Bronchial epithelial cell (primary cell): ENCODE data around the gene C16orf92. TPM values are rescaled to one million over a fixed set of nuclear protein-coding genes. Genes with fewer than 3 reads are reported as not detected.
"Not testable (repeated sequence)": the region's sequence is repeated elsewhere in the genome, so short reads cannot be mapped to it uniquely, and the experiment has no call there.

Source experiments
- DNase-seq: peaks from one replicate; pipeline ENCODE4 v3.0.0-alpha.2; 2010; ENCODE audit warnings: low read depth
- FAIRE-seq: peaks from 2 replicates; lab custom pipeline; 2011; peaks lifted over from hg19 to GRCh38; lab: Jason Lieb, UNC
- H3K27me3 ChIP-seq: 2 replicates; pipeline ENCODE4 v1.5.1; 2011; ENCODE audit warnings: low read length; ENCODE audit not compliant: control insufficient read depth, insufficient read depth
- H3K36me3 ChIP-seq: 2 replicates; pipeline ENCODE4 v1.5.1; 2011; ENCODE audit warnings: low read length; ENCODE audit not compliant: control insufficient read depth, insufficient read depth
- H3K4me3 ChIP-seq: 2 replicates; pipeline ENCODE4 v1.5.1; 2011; ENCODE audit warnings: mild to moderate bottlenecking, low read depth, low read length, control low read depth
- total RNA-seq: library from RNA; depleted of rRNA; stranded (reverse); fragments of >200 nt; gene quantifications from 2 replicates; pipeline ENCODE4 v1.2.1, GENCODE V29; 2014
- TF ChIP-seq, protein P1 (sequence below): IDR thresholded peaks from 2 replicates; pipeline ENCODE4 v1.5.1; 2011; ENCODE audit warnings: mild to moderate bottlenecking, moderate library complexity, low read length, control low read depth, inconsistent platforms; ENCODE audit not compliant: insufficient read depth, severe bottlenecking

Gene C16orf92
- total RNA-seq, 1 donor from 2014 or later: not detected

DNA sequence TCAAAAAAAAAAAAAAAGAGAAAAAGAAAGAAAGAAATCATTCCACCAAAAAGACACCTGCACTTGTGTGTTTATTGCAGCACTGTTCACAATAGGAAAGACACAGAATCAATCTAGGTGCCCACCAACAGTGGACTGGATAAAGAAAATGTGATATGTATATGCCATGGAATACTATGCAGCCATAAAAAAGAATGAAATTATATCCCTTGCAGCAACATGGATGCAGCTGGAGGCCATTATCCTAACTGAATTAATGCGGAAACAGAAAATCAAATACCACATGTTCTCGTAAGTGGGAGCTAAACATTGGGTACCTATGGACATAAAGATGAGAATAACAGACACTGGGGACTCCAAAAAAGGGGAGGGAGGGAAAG is 5.7 kb upstream of the C16orf92 start:
- FAIRE-seq (no peak), DNase-seq (no peak)
- no peaks in the 10 kb centered on the region for H3K36me3 ChIP-seq
- no peaks in the 10 kb centered on the region for H3K27me3 ChIP-seq
- TF ChIP-seq, protein P1, sequence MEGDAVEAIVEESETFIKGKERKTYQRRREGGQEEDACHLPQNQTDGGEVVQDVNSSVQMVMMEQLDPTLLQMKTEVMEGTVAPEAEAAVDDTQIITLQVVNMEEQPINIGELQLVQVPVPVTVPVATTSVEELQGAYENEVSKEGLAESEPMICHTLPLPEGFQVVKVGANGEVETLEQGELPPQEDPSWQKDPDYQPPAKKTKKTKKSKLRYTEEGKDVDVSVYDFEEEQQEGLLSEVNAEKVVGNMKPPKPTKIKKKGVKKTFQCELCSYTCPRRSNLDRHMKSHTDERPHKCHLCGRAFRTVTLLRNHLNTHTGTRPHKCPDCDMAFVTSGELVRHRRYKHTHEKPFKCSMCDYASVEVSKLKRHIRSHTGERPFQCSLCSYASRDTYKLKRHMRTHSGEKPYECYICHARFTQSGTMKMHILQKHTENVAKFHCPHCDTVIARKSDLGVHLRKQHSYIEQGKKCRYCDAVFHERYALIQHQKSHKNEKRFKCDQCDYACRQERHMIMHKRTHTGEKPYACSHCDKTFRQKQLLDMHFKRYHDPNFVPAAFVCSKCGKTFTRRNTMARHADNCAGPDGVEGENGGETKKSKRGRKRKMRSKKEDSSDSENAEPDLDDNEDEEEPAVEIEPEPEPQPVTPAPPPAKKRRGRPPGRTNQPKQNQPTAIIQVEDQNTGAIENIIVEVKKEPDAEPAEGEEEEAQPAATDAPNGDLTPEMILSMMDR: no peak
- no peak overlapping the region for H3K4me3 ChIP-seq

DNA sequence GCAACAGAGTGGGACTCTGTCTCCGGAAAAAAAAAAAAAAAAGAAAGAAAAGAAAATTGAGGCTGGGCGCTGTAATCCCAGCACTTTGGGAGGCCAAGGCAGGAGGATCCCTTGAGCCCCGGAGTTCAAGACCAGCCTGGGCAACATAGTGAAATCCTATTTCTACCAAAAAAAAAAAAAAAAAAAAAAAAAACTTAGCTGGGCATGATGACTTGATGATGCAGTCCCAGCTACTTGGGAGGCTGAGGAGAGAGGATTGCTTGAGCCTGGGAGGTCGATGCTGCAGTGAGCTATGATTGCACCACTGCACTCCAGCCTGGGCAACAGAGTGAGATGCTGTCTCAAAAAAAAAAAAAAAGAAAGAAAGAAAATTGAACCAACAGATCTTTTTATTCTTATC is 5.1 kb upstream of the C16orf92 start:
- H3K4me3 ChIP-seq, H3K27me3 ChIP-seq, FAIRE-seq, DNase-seq, H3K36me3 ChIP-seq: not testable (repeated sequence)

DNA sequence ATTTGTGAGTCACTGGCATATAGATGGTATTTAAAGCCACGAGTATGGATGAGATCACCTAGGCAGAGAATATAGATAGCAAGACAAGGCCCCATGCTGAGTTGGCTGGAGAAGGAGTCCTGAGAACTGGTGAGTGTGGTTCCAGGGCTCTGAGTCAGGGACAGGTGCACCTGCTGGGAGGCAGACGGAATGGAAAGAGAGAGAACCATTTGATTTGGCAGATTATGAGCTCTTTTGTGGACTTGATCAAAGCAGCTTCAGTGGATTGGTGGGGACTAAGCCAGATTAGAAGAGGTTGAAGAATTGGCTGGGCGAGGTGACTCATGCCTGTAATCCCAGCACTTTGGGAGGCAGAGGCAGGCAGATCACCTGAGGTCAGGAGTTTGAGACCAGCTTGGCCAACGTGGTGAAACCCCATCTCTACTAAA is 4.3 kb upstream of the C16orf92 start:
- TF ChIP-seq, protein P1: no peak
- FAIRE-seq: no peak
- Histone ChIP-seq H3K4me3 (no peak overlapping the region), H3K27me3 (no peaks in the 10 kb centered on the region), H3K36me3 (no peaks in the 10 kb centered on the region)
- peak; percentile 48 for DNase-seq

DNA sequence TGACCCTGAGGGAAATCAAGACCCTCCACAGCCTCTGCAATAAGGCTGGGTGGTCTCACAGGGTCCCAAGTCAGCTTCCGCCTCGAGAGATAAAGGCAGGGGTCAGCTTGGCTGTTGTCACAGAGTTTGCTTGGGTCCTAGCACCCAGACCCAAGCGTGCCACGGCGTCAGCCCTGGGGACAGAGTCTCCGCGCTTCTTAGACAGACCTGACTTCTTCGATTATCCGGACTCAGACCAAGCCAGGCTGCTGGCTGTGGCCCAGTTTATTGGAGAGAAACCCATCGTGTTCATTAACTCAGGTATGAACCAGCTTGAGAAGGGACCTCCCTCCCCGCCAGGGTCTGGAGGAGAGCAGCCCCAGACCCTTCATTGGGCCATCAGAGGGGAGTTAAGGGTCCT is 588 bp downstream of the C16orf92 start:
- no peak for DNase-seq
- H3K4me3 ChIP-seq: no peak overlapping the region
- H3K36me3 ChIP-seq: no peaks in the 10 kb centered on the region
- TF ChIP-seq, protein P1: no peak
- H3K27me3 ChIP-seq: peaks cover 2% of the 10 kb centered on the region
- FAIRE-seq: peak; percentile 32

DNA sequence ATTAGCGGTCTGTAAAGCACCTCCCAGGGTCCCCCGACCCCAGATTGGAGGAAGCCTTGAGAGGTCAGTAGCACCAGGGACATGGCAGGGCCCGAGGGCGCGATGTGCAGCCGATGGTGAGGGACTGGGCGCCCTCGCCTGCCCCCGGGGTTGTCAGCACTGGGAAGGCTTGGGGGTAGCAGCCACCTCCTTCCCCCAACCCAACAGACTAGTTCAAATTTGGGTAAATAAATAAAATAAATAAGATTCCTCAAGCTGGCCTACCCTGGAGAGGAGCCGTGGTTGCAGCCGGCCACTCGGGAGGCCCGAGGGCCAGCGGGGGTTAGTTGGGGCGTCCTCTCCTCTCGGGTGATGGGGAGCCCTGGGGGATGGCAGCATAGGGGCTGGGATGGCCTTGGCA is 1.5 kb downstream of the C16orf92 start:
- no peak for FAIRE-seq
- peaks cover 10% of the 10 kb centered on the region for H3K27me3 ChIP-seq
- TF ChIP-seq, protein P1: no peak

DNA sequence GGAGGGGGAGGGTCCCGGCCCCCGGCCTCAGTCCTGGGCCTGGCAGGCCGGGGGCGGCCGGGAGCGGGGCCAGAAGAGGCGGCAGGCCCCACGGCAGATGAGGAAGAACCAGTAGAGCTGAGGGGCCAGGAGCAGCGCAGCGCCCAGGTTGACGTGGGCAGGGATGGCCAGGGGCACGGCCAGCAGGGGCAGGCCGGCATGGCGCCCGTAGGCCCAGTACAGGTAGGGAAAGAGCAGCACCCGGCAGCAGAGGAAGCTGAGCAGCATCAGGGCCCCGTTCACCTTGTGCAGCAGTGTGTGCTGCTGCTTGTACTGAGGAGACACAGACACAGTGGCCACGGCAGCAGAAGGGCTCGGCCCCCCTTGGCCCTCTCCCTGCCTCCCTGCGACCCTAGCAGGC is 2.2 kb downstream of the C16orf92 start:
- FAIRE-seq (no peak), DNase-seq (no peak)
- Histone ChIP-seq H3K27me3 (peaks cover 17% of the 10 kb centered on the region), H3K36me3 (no peaks in the 10 kb centered on the region), H3K4me3 (no peak overlapping the region)
- TF ChIP-seq, protein P1: no peak

More for the DNA sequence above, 1.5 kb downstream of the C16orf92 start:
- H3K36me3 ChIP-seq: no peaks in the 10 kb centered on the region
- no peak for DNase-seq
- no peak overlapping the region for H3K4me3 ChIP-seq
